OCI-LY3 (cell line): ENCODE results near the gene GM2A.

Experiments used
- CTCF ChIP-seq: fragments of 200-600, 300-600 bp; sonication (generic); IDR thresholded peaks from 2 replicates; pipeline ENCODE4 v1.5.1; 2014; ENCODE audit warnings: antibody characterized with exemption, low read length, low read depth
- EZH2phosphoT487 ChIP-seq: fragments of 200-600 bp; shearing (Covaris generic); IDR thresholded peaks from 2 replicates; pipeline ENCODE4 v1.6.1; 2018; ENCODE audit warnings: antibody characterized with exemption, mixed run types, low read depth

- TF ChIP-seq CTCF (no peak), EZH2phosphoT487 (no peak)
These were observed 15.3 kb upstream of the GM2A start for GRCh38 chr5:151237685-151238084.
